ENCODE data around the gene ULK4. TPM values are rescaled to one million over a fixed set of nuclear protein-coding genes. Genes with fewer than 3 reads are reported as not detected.

ULK4 gene
- total RNA-seq, 1 donor, result 22.0 TPM

DNA sequence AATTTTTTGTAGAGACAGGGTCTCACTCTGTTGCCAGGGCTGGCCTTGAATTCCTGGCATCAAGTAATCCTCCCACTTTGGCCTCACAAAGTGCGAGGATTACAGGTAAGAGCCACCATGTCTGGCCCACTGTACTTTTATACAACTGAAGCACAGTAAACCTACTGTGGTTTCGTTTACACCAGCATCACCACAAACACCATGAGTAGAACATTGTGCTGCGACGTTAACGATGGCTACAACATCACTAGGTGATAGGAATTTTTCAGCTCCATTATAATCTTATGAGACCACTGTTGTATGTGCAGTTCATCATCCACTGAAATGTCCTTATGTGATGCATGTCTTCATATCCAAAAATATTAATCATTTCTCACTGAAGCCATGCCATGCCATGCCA, 750.9 kb downstream of the ULK4 start:
- TF ChIP-seq, protein P1, sequence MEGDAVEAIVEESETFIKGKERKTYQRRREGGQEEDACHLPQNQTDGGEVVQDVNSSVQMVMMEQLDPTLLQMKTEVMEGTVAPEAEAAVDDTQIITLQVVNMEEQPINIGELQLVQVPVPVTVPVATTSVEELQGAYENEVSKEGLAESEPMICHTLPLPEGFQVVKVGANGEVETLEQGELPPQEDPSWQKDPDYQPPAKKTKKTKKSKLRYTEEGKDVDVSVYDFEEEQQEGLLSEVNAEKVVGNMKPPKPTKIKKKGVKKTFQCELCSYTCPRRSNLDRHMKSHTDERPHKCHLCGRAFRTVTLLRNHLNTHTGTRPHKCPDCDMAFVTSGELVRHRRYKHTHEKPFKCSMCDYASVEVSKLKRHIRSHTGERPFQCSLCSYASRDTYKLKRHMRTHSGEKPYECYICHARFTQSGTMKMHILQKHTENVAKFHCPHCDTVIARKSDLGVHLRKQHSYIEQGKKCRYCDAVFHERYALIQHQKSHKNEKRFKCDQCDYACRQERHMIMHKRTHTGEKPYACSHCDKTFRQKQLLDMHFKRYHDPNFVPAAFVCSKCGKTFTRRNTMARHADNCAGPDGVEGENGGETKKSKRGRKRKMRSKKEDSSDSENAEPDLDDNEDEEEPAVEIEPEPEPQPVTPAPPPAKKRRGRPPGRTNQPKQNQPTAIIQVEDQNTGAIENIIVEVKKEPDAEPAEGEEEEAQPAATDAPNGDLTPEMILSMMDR (IDR thresholded peaks at IDR 0.05; ENCODE audit: insufficient read depth, low read depth, low read length), result no peak
- DNase-seq (ENCODE audit: low read depth), result no peak
- no peak overlapping the region for H3K4me3 ChIP-seq (ENCODE audit: low read depth, low read length)

GRCh38 chr3:41209646-41210045, 752.3 kb downstream of the ULK4 start:
- no peak for DNase-seq (ENCODE audit: low read depth)
- H3K4me3 ChIP-seq (ENCODE audit: low read depth, low read length), result no peak overlapping the region
- TF ChIP-seq, protein P1 (IDR thresholded peaks at IDR 0.05; ENCODE audit: insufficient read depth, low read depth, low read length), result no peak

- no peak for DNase-seq (ENCODE audit: low read depth)
These were observed 753.2 kb downstream of the ULK4 start for GRCh38 chr3:41208507-41209220.

GRCh38 chr3:41207355-41207754, 754.5 kb downstream of the ULK4 start:
- no peak overlapping the region for H3K4me3 ChIP-seq (ENCODE audit: low read depth, low read length)
- TF ChIP-seq, protein P1 (IDR thresholded peaks at IDR 0.05; ENCODE audit: insufficient read depth, low read depth, low read length), result no peak
- DNase-seq (ENCODE audit: low read depth), result no peak

More at GRCh38 chr3:41208507-41209220, 753.2 kb downstream of the ULK4 start:
- TF ChIP-seq, protein P1 (IDR thresholded peaks at IDR 0.05; ENCODE audit: insufficient read depth, low read depth, low read length), result no peak
- H3K4me3 ChIP-seq (ENCODE audit: low read depth, low read length), result no peak overlapping the region

GRCh38 chr3:41205591-41205990, 756.3 kb downstream of the ULK4 start:
- no peak for DNase-seq (ENCODE audit: low read depth)
- H3K4me3 ChIP-seq (ENCODE audit: low read depth, low read length), result no peak overlapping the region
- TF ChIP-seq, protein P1 (IDR thresholded peaks at IDR 0.05; ENCODE audit: insufficient read depth, low read depth, low read length), result no peak

GRCh38 chr3:41204369-41204768, 757.5 kb downstream of the ULK4 start:
- TF ChIP-seq, protein P1 (IDR thresholded peaks at IDR 0.05; ENCODE audit: insufficient read depth, low read depth, low read length), result no peak
- no peak overlapping the region for H3K4me3 ChIP-seq (ENCODE audit: low read depth, low read length)
- DNase-seq (ENCODE audit: low read depth), result no peak

Measured in fibroblast of villous mesenchyme (primary cell).